ENCODE data around the gene PIP4K2B. TPM values are rescaled to one million over a fixed set of nuclear protein-coding genes. Genes with fewer than 3 reads are reported as not detected.
A peak's percentile ranks its signal among the peaks of the same experiment; 100 is the strongest.

The PIP4K2B gene
- total and polyA plus RNA-seq, 9 of the 15 experiments (the other 6 are each of a cell fraction or from before 2014, with no cell fraction given) = 3.7 to 29.9 (median 23.0) TPM

DNA sequence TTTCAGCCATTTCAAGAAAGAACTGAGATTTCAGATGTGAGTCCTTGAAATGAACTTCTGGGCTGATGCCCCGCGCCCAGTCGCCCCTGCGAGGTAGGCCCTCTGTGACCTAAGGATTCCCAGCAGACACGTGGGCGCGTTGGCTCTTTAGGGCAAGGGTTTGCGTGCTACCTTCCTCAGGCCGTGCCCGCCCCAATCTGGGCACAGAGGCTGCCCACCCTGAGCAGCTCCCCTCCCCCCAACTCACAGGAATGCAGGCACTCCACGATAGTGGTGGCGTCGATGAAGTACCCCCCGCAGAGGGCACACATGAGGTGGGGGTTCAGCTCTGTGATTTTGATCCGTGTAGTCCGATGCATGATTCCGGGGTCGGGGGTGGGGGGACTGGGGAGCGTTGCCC lies 59.3 kb downstream of the PIP4K2B start:
- H3K36me3 ChIP-seq (ENCODE audit: control insufficient read depth, insufficient read depth, low read length) = peaks cover 56% of the 10 kb centered on the region; the same call in 2 of the 3 replicates
- no peak for DNase-seq (ENCODE audit: extremely low read depth in 1 of 4, low spot score in 3 of 4)
- H4K20me1 ChIP-seq (replicated peaks; ENCODE audit: control insufficient read depth, insufficient read depth, low read length) = peaks cover 7% of the 10 kb centered on the region; the same call in 1 of the 2 replicates
- no peak overlapping the region for H3K27ac ChIP-seq (ENCODE audit: extremely low read depth, low read depth, low read length)
- H3K9me1 ChIP-seq (ENCODE audit: control insufficient read depth, insufficient read depth, low read length) = peaks cover 3% of the 10 kb centered on the region
- ChIA-PET CTCF (ENCODE audit: low intra/inter-chr PET ratio) (no interaction called here), POLR2A (no interaction called here)
- ATAC-seq = no peak
- H3K9ac ChIP-seq (ENCODE audit: insufficient read depth in 1 of 2, low read depth in 2 of 2, low read length in 2 of 2) = 0 out of 4 replicates have a peak overlapping the region, but pooled peaks of 1 of the 2 experiments have one; percentile 35
- FAIRE-seq = no peak
- BruUV-seq (replicated peaks) = no TSS peak
- 83% methylated on average over 11 of the region's 19 CpGs for WGBS (ENCODE audit: insufficient coverage, low coverage, missing lambda C conversion rate)
- H2AFZ ChIP-seq (ENCODE audit: low read depth, low read length) = no peak overlapping the region
- H3K9me3 ChIP-seq (replicated peaks; ENCODE audit: control insufficient read depth, insufficient read depth, low read depth, low read length) = no peaks in the 10 kb centered on the region
- H3K79me2 ChIP-seq (ENCODE audit: control insufficient read depth, insufficient read depth, low read length) = peaks cover 34% of the 10 kb centered on the region
- TF ChIP-seq TEAD2 (tag; IDR thresholded peaks at IDR 0.05) (no peak), COPS2 (conservative IDR thresholded peaks at IDR 0.05) (no peak), RBFOX2 (IDR thresholded peaks at IDR 0.05; ENCODE audit: low read depth, low read length) (no peak; the same call in 1 of the 2 replicates), ZNF408 (CRISPR knock-in tag; IDR thresholded peaks at IDR 0.05; ENCODE audit: low read depth) (no peak), EZH2 (IDR thresholded peaks at IDR 0.05; ENCODE audit: borderline replicate concordance, low read depth, low read length) (no peak), ZNF324 (CRISPR knock-in tag; IDR thresholded peaks at IDR 0.05) (no peak), RFX1 (IDR thresholded peaks at IDR 0.05) (no peak), ZNF778 (CRISPR knock-in tag; IDR thresholded peaks at IDR 0.05) (no peak), FOSL1 (tag; conservative IDR thresholded peaks at IDR 0.05) (no peak), ELF2 (CRISPR knock-in tag; IDR thresholded peaks at IDR 0.05) (no peak), LARP7 (IDR thresholded peaks at IDR 0.05) (no peak), ZNF140 (CRISPR knock-in tag; IDR thresholded peaks at IDR 0.05) (no peak)
- TF ChIP-seq, protein P1, sequence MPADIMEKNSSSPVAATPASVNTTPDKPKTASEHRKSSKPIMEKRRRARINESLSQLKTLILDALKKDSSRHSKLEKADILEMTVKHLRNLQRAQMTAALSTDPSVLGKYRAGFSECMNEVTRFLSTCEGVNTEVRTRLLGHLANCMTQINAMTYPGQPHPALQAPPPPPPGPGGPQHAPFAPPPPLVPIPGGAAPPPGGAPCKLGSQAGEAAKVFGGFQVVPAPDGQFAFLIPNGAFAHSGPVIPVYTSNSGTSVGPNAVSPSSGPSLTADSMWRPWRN (IDR thresholded peaks at IDR 0.05; ENCODE audit: low read depth) = no peak
- TF ChIP-seq, protein P2, sequence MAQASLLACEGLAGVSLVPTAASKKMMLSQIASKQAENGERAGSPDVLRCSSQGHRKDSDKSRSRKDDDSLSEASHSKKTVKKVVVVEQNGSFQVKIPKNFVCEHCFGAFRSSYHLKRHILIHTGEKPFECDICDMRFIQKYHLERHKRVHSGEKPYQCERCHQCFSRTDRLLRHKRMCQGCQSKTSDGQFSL (CRISPR knock-in tag; IDR thresholded peaks at IDR 0.05) = no peak
- TF ChIP-seq, protein P2 (tag; IDR thresholded peaks at IDR 0.05) = no peak
- H3K27me3 ChIP-seq (ENCODE audit: control insufficient read depth in 2 of 2, insufficient read depth in 2 of 2, low read length in 2 of 2) = no peaks in the 10 kb centered on the region
- no peak overlapping the region for H3K4me2 ChIP-seq (ENCODE audit: insufficient read depth, low read length)
- no peak overlapping the region for H3K4me3 ChIP-seq
- intact Hi-C loops (cut with micrococcal nuclease) = no loop called here
- in situ Hi-C loops (cut with MboI) = no loop called here
- H3K4me1 ChIP-seq (replicated peaks in 1 of 2; ENCODE audit: control insufficient read depth in 2 of 2, insufficient read depth in 2 of 2, low read length in 2 of 2) = peaks cover 2 to 31% of the 10 kb centered on the region in 2 experiments; a peak in 3 of 5 replicates
